Measurements from ENCODE around the gene MAML3. TPM values are rescaled to one million over a fixed set of nuclear protein-coding genes. Genes with fewer than 3 reads are reported as not detected.

MAML3 gene
- polyA plus RNA-seq, 1 donor (not counting 4 experiments of a cell fraction or from before 2014, with no cell fraction given) = 0.68 TPM

DNA sequence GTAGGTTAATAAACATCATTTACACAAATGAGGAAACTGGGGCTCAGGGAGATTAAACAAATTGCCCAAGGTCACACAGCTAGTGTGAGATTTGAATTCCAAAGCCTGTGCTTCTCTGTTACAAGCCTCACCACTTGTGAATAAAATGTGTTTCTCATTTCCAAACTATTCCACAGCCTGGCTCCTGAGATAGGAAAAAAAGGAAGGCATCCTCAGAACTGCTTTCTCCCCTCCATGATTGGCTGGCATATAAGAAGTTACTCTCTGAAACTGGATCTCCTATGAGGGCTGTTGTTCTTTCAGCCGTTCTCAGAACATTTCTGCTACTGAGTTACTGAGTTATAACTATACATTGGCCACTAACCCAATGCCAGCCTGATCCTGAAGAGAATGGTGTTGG, 237.9 kb downstream of the MAML3 start:
- Histone ChIP-seq H2AFZ (ENCODE audit: control insufficient read depth, low read length) (no peak overlapping the region), H3K4me2 (ENCODE audit: control insufficient read depth, extremely low read depth, insufficient read depth, low read depth, low read length) (no peak overlapping the region), H3K36me3 (ENCODE audit: control insufficient read depth in 2 of 2, extremely low read depth in 1 of 2, insufficient read depth in 2 of 2, low read length in 2 of 2) (no peaks in the 10 kb centered on the region), H3K9ac (ENCODE audit: control insufficient read depth, extremely low read depth, insufficient read depth, low read length) (no peak overlapping the region), H3K4me3 (ENCODE audit: control insufficient read depth in 2 of 3, extremely low read depth in 1 of 3, insufficient read depth in 2 of 3, low read depth in 1 of 3, low read length in 3 of 3) (no peak overlapping the region), H4K20me1 (ENCODE audit: control insufficient read depth, extremely low read depth, insufficient read depth, low read length) (no peaks in the 10 kb centered on the region), H3K27me3 (ENCODE audit: control insufficient read depth, extremely low read depth, insufficient read depth, low read length) (peaks cover 3% of the 10 kb centered on the region), H3K4me1 (ENCODE audit: control insufficient read depth, extremely low read depth, insufficient read depth, low read length) (no peaks in the 10 kb centered on the region), H3K9me1 (ENCODE audit: control insufficient read depth, extremely low read depth, insufficient read depth, low read length) (no peaks in the 10 kb centered on the region), H3K9me3 (ENCODE audit: control insufficient read depth, low read depth, low read length) (no peaks in the 10 kb centered on the region), H3K79me2 (ENCODE audit: control insufficient read depth, insufficient read depth, low read length) (no peaks in the 10 kb centered on the region), H3K27ac (ENCODE audit: control insufficient read depth, insufficient read depth, low read length) (no peak overlapping the region)
- DNase-seq (ENCODE audit: low read depth, low spot score) (no peak), FAIRE-seq (no peak)
- TF ChIP-seq, protein P1, sequence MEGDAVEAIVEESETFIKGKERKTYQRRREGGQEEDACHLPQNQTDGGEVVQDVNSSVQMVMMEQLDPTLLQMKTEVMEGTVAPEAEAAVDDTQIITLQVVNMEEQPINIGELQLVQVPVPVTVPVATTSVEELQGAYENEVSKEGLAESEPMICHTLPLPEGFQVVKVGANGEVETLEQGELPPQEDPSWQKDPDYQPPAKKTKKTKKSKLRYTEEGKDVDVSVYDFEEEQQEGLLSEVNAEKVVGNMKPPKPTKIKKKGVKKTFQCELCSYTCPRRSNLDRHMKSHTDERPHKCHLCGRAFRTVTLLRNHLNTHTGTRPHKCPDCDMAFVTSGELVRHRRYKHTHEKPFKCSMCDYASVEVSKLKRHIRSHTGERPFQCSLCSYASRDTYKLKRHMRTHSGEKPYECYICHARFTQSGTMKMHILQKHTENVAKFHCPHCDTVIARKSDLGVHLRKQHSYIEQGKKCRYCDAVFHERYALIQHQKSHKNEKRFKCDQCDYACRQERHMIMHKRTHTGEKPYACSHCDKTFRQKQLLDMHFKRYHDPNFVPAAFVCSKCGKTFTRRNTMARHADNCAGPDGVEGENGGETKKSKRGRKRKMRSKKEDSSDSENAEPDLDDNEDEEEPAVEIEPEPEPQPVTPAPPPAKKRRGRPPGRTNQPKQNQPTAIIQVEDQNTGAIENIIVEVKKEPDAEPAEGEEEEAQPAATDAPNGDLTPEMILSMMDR (optimal IDR thresholded peaks at IDR 0.05 in 1 of 3, IDR thresholded peaks at IDR 0.05 in 1 of 3, conservative IDR thresholded peaks at IDR 0.05 in 1 of 3; ENCODE audit: extremely low read depth in 1 of 3, insufficient read depth in 2 of 3, low read length in 3 of 3) = no peak
- no peak for TF ChIP-seq EZH2 (IDR thresholded peaks at IDR 0.05; ENCODE audit: low read length)
- dilution Hi-C loops (cut with MboI; ENCODE audit: extremely low pct_ligation_motif_present, low sequenced_read_pairs) = no loop called here

GRCh38 chr4:139915037-139915436, 238.9 kb downstream of the MAML3 start:
- no peaks in the 10 kb centered on the region for H3K9me3 ChIP-seq (ENCODE audit: control insufficient read depth, low read depth, low read length)
- no peak overlapping the region for H3K4me3 ChIP-seq (ENCODE audit: control insufficient read depth in 2 of 3, extremely low read depth in 1 of 3, insufficient read depth in 2 of 3, low read depth in 1 of 3, low read length in 3 of 3)
- FAIRE-seq (no peak), DNase-seq (ENCODE audit: low read depth, low spot score) (no peak)
- no peaks in the 10 kb centered on the region for H4K20me1 ChIP-seq (ENCODE audit: control insufficient read depth, extremely low read depth, insufficient read depth, low read length)
- H3K4me1 ChIP-seq (ENCODE audit: control insufficient read depth, extremely low read depth, insufficient read depth, low read length) = no peaks in the 10 kb centered on the region
- H3K79me2 ChIP-seq (ENCODE audit: control insufficient read depth, insufficient read depth, low read length) = no peaks in the 10 kb centered on the region
- H3K27me3 ChIP-seq (ENCODE audit: control insufficient read depth, extremely low read depth, insufficient read depth, low read length) = peaks cover 3% of the 10 kb centered on the region
- H3K27ac ChIP-seq (ENCODE audit: control insufficient read depth, insufficient read depth, low read length) = no peak overlapping the region
- TF ChIP-seq EZH2 (IDR thresholded peaks at IDR 0.05; ENCODE audit: low read length) = no peak
- TF ChIP-seq, protein P1 (optimal IDR thresholded peaks at IDR 0.05 in 1 of 3, IDR thresholded peaks at IDR 0.05 in 1 of 3, conservative IDR thresholded peaks at IDR 0.05 in 1 of 3; ENCODE audit: extremely low read depth in 1 of 3, insufficient read depth in 2 of 3, low read length in 3 of 3) = no peak
- no peak overlapping the region for H2AFZ ChIP-seq (ENCODE audit: control insufficient read depth, low read length)
- no peaks in the 10 kb centered on the region for H3K9me1 ChIP-seq (ENCODE audit: control insufficient read depth, extremely low read depth, insufficient read depth, low read length)
- dilution Hi-C loops (cut with MboI; ENCODE audit: extremely low pct_ligation_motif_present, low sequenced_read_pairs) = no loop called here
- no peaks in the 10 kb centered on the region for H3K36me3 ChIP-seq (ENCODE audit: control insufficient read depth in 2 of 2, extremely low read depth in 1 of 2, insufficient read depth in 2 of 2, low read length in 2 of 2)
- no peak overlapping the region for H3K4me2 ChIP-seq (ENCODE audit: control insufficient read depth, extremely low read depth, insufficient read depth, low read depth, low read length)
- H3K9ac ChIP-seq (ENCODE audit: control insufficient read depth, extremely low read depth, insufficient read depth, low read length) = no peak overlapping the region
